Activated T-helper 17 cell treated with anti-CD3 and anti-CD28 coated beads, Interleukin-2, amount 50 U/mL, for 72 hours (primary cell): ENCODE data around the gene NINJ2. TPM values are rescaled to one million over a fixed set of nuclear protein-coding genes. Genes with fewer than 3 reads are reported as not detected.

Source experiments
- ATAC-seq: fragments of 150-1000 bp; cut with Tn5 transposase; replicated peaks from 2 replicates; pipeline ENCODE4 v1.10.0; 2021; ENCODE audit warnings: mild to moderate bottlenecking, moderate library complexity
- H3K27ac Mint-ChIP-seq: one replicate; pipeline ENCODE4 v1.8.0; 2022; ENCODE audit warnings: mixed read lengths
- H3K27me3 Mint-ChIP-seq: one replicate; pipeline ENCODE4 v1.8.0; 2022; ENCODE audit warnings: mixed read lengths
- H3K36me3 Mint-ChIP-seq: one replicate; pipeline ENCODE4 v1.8.0; 2022; ENCODE audit warnings: low read depth, mild to moderate bottlenecking, mixed read lengths
- H3K4me1 Mint-ChIP-seq: one replicate; pipeline ENCODE4 v1.8.0; 2022; ENCODE audit warnings: mixed read lengths
- H3K4me3 Mint-ChIP-seq: one replicate; pipeline ENCODE4 v1.8.0; 2022; ENCODE audit warnings: mild to moderate bottlenecking, mixed read lengths
- H3K9me3 Mint-ChIP-seq: one replicate; pipeline ENCODE4 v1.8.0; 2022; ENCODE audit warnings: mixed read lengths
- total RNA-seq, 2 donors: library from RNA; stranded (reverse); gene quantifications; one replicate each; pipeline ENCODE4 v1.2.3, GENCODE V29; 2022

The NINJ2 gene
- total RNA-seq, 2 donors from 2014 or later, result 9.2 to 19.9 TPM

DNA sequence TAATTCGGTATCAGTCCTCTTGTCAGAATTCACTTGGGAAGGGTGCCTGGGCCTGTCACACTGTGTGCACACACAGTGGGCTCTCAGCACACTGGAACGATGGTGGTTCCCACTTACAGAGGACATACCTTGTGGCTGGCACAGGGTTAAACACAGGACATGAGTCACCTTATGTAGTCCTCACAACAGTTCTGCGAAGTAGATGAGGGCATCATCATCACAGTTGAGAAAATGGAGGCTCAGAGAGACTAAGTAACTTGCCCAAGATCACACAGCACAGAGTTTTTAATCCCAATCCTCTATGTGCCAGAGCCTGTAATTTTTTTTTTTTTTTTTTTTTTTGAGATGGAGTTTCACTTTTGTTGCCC lies 90.7 kb downstream of the NINJ2 start:
- Mint-ChIP-seq H3K27me3 (no peaks in the 10 kb centered on the region), H3K27ac (peak overlapping the region; percentile 62), H3K9me3 (no peaks in the 10 kb centered on the region), H3K36me3 (no peaks in the 10 kb centered on the region), H3K4me1 (peaks cover 19% of the 10 kb centered on the region), H3K4me3 (peak overlapping the region; percentile 45)
- peak; percentile 83 for ATAC-seq

- Mint-ChIP-seq H3K4me3 (peak overlapping the region; percentile 45), H3K36me3 (no peaks in the 10 kb centered on the region), H3K4me1 (peaks cover 23% of the 10 kb centered on the region), H3K27me3 (no peaks in the 10 kb centered on the region), H3K9me3 (no peaks in the 10 kb centered on the region), H3K27ac (peak overlapping the region; percentile 62)
- peak; percentile 16 for ATAC-seq
These were observed 91.3 kb downstream of the NINJ2 start for GRCh38 chr12:571795-572531.

DNA sequence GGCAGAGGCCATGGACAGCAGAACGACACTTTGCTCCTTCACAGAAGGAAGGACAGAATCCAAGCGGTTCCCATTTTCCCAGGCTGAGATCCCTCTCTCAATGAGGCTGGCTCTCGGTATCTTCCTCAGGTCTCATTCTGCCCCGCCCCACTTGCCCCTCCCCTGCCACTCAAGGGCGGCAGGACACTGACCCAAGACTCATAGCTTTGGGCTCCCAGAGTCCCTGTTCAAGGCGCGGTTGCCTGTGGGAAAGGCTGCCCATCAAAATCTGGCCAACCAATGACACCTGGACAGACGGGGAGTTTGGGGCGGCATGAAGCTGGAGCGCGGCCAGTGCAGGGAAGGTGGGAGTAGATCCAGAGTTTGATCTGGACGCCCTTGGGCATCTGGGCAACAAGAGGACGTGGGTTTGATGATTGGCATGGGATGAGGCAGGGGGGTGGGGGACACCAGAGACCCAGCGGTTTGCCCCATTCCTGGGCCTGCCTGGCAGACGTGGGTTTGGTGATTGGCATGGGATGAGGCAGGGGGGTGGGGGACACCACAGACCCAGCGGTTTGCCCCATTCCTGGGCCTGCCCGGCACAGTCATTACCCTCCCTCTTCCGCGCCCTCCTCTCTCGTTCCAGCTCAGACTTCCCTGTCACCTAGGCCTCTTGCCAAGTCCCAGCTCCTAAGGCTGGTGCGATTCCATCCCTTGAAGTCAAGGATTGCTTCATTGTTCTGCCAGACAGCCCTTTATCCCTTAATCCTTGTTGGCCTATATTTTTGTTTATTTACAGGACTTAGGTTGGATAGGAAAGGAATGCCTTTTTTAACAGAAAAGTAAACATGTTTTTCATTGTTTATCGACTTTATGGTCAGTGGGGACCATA lies 92.1 kb downstream of the NINJ2 start:
- Mint-ChIP-seq H3K9me3 (no peaks in the 10 kb centered on the region), H3K27me3 (no peaks in the 10 kb centered on the region), H3K4me1 (peaks cover 27% of the 10 kb centered on the region), H3K36me3 (no peaks in the 10 kb centered on the region), H3K4me3 (peak overlapping the region; percentile 45), H3K27ac (peak overlapping the region; percentile 62)
- no peak for ATAC-seq

- Mint-ChIP-seq H3K27me3 (no peaks in the 10 kb centered on the region), H3K36me3 (no peaks in the 10 kb centered on the region), H3K9me3 (no peaks in the 10 kb centered on the region), H3K27ac (no peak overlapping the region), H3K4me3 (peak overlapping the region; percentile 45), H3K4me1 (peaks cover 30% of the 10 kb centered on the region)
- no peak for ATAC-seq
These were observed 92.8 kb downstream of the NINJ2 start for GRCh38 chr12:570435-570920.

GRCh38 chr12:569803-570434 lies 93.3 kb downstream of the NINJ2 start:
- ATAC-seq, result peak; percentile 79
- Mint-ChIP-seq H3K27ac (peak overlapping the region; percentile 59), H3K4me1 (peaks cover 27% of the 10 kb centered on the region)

DNA sequence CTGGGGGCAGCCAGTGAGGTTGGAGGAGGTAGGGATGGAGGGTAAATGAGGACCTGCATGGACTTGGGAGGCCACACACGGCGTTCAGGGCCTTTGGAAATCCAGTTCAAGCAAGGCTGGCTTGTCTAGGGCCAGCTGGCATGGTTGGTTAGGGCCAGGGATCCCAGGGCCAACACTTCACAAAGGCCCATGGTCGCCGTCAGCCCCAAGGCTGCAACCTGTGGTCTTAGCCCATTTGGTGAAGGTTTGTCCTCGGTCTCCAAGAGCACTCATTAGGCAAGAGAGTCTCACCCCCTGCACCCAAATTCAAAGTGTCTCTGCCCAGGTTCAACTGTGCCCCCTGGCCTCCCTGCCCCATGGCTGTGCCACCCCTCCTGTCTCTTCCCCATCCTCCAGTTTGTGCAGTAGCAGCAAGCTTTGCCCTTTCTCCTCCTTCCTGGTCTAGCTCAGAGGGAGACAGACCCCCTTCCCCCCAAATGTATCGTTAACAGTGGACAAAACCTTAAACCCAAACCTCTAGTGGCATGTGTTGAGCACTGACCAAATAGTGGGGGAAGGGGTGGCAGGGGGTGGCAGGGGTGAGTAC lies 94.1 kb downstream of the NINJ2 start:
- ATAC-seq, result no peak
- H3K36me3 Mint-ChIP-seq, result no peaks in the 10 kb centered on the region
- H3K4me1 Mint-ChIP-seq, result peaks cover 25% of the 10 kb centered on the region
- H3K27ac Mint-ChIP-seq, result peak overlapping the region; percentile 59
- peak overlapping the region; percentile 75 for H3K4me3 Mint-ChIP-seq
- H3K9me3 Mint-ChIP-seq, result no peaks in the 10 kb centered on the region
- no peaks in the 10 kb centered on the region for H3K27me3 Mint-ChIP-seq

More at GRCh38 chr12:569803-570434, 93.3 kb downstream of the NINJ2 start:
- no peaks in the 10 kb centered on the region for H3K9me3 Mint-ChIP-seq
- H3K27me3 Mint-ChIP-seq, result no peaks in the 10 kb centered on the region
- H3K4me3 Mint-ChIP-seq, result peak overlapping the region; percentile 75
- H3K36me3 Mint-ChIP-seq, result no peaks in the 10 kb centered on the region

GRCh38 chr12:568486-568885 lies 94.8 kb downstream of the NINJ2 start:
- H3K27ac Mint-ChIP-seq, result no peak overlapping the region
- H3K4me3 Mint-ChIP-seq, result no peak overlapping the region
- ATAC-seq, result no peak
- H3K9me3 Mint-ChIP-seq, result no peaks in the 10 kb centered on the region
- no peaks in the 10 kb centered on the region for H3K36me3 Mint-ChIP-seq
- peaks cover 32% of the 10 kb centered on the region for H3K4me1 Mint-ChIP-seq
- H3K27me3 Mint-ChIP-seq, result no peaks in the 10 kb centered on the region

DNA sequence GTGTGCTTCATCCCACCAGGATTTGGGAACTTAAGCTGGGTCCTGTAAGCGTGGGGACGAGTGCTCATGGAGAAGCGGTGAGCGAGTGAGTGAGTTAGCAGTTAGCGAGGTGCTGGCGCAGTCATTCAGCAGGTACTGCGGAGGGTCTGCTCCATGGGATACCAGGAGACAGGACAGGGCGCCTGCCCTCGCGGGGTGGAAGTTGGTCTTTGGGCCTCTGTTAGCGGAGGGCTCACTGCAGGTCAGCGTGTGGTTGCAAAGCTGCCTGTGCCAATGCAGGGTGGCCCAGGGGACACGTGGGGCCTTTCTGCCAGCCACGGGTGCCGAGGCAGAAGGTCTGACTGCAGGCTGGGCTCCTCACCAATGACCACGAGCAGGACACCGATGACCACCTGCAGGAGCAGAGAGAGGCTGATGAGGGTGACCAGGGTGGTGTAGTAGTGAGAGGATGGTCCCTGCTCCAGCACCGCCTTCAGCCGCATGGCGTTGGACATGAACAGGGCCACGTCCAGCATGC lies 97.6 kb downstream of the NINJ2 start:
- Mint-ChIP-seq H3K4me3 (no peak overlapping the region), H3K27ac (peak overlapping the region; percentile 53), H3K9me3 (no peaks in the 10 kb centered on the region), H3K36me3 (no peaks in the 10 kb centered on the region), H3K27me3 (no peaks in the 10 kb centered on the region), H3K4me1 (peaks cover 36% of the 10 kb centered on the region)
- ATAC-seq, result no peak

DNA sequence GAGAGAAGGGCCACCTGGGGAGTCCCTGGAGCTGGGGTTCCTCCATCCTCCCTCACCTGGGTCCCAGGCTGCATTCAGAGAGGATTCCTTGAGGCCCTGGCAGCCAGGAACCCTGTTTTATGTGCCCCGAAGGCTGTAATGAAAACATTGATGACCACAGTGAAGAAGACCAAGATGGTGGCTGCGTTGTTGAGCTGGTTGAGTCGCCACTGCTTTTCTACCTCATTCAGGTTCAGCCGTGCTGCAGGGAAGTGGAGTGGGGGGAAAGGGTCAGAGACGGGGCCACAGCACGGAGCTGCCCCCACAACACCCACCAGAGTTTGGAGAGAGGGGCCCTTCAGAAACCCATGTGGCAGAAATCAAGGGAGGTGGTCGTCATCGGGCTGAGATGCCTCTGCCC lies 98.1 kb downstream of the NINJ2 start:
- no peak overlapping the region for H3K4me3 Mint-ChIP-seq
- H3K36me3 Mint-ChIP-seq, result no peaks in the 10 kb centered on the region
- no peak for ATAC-seq
- H3K27me3 Mint-ChIP-seq, result no peaks in the 10 kb centered on the region
- no peaks in the 10 kb centered on the region for H3K9me3 Mint-ChIP-seq
- no peak overlapping the region for H3K27ac Mint-ChIP-seq
- peaks cover 36% of the 10 kb centered on the region for H3K4me1 Mint-ChIP-seq

GRCh38 chr12:563787-564298 lies 99.4 kb downstream of the NINJ2 start:
- peaks cover 41% of the 10 kb centered on the region for H3K4me1 Mint-ChIP-seq
- peak; percentile 23 for ATAC-seq
- H3K27ac Mint-ChIP-seq, result peak overlapping the region; percentile 51
- no peaks in the 10 kb centered on the region for H3K27me3 Mint-ChIP-seq
- H3K36me3 Mint-ChIP-seq, result peaks cover 6% of the 10 kb centered on the region
- H3K4me3 Mint-ChIP-seq, result peak overlapping the region; percentile 57
- H3K9me3 Mint-ChIP-seq, result no peaks in the 10 kb centered on the region

GRCh38 chr12:563250-563781 lies 99.9 kb downstream of the NINJ2 start:
- H3K4me1 Mint-ChIP-seq, result peaks cover 41% of the 10 kb centered on the region
- H3K36me3 Mint-ChIP-seq, result peaks cover 8% of the 10 kb centered on the region
- no peaks in the 10 kb centered on the region for H3K27me3 Mint-ChIP-seq
- H3K9me3 Mint-ChIP-seq, result no peaks in the 10 kb centered on the region
- ATAC-seq, result peak; percentile 79
- H3K4me3 Mint-ChIP-seq, result peak overlapping the region; percentile 57
- H3K27ac Mint-ChIP-seq, result peak overlapping the region; percentile 51

- Mint-ChIP-seq H3K4me1 (peaks cover 41% of the 10 kb centered on the region), H3K9me3 (no peaks in the 10 kb centered on the region), H3K27ac (peak overlapping the region; percentile 76), H3K27me3 (no peaks in the 10 kb centered on the region), H3K4me3 (peak overlapping the region; percentile 57), H3K36me3 (peaks cover 8% of the 10 kb centered on the region)
- ATAC-seq, result no peak
These were observed 100.6 kb downstream of the NINJ2 start for GRCh38 chr12:562634-563033.

GRCh38 chr12:561908-562593 lies 101.2 kb downstream of the NINJ2 start:
- Mint-ChIP-seq H3K9me3 (no peaks in the 10 kb centered on the region), H3K36me3 (peaks cover 8% of the 10 kb centered on the region), H3K27me3 (no peaks in the 10 kb centered on the region), H3K4me1 (peaks cover 42% of the 10 kb centered on the region), H3K4me3 (peak overlapping the region; percentile 57), H3K27ac (peak overlapping the region; percentile 76)
- no peak for ATAC-seq
